ENCODE data around the gene GDAP1L1.

GDAP1L1 gene

DNA sequence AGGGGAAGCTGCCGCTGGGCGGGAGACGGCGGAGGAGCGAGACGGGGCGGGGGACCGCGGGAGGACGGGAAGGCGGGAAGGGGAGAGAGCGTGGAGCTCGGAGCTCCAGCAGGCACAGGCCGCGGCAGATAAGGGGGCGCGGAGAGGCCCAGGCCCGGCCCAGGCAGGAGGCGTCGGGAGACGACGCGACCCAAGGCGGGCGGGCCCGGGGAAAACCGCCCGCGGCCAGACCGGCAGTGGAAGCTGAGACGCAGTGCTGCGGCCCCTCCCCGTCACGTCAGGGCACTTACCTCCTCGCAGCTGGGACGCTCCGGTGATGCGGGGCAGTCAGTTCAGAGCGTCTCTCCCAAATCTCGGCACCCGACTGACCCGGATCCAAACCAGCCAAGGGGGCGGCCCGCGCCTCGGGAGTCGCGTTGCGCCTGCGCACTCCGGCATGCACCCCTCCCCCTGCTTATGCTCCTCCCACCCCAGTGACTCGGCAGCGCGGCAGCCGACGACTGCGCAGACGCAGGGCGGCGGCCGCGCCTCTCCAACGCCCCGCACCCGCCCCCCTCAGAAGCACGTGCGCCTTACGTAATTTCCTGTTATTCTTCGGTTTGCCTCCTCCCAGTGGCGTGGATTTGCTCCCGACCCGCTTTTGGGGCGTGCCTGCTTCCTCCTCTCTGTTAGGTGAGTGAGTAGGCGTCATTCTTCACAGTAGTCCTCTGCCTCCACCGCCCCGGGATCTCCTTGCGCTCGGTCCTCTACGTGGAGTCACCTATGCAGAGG, 36.5 kb upstream of the GDAP1L1 start, which contains the start of gene OSER1:
Gene OSER1, minus strand, starts transcription at position 366 of the 771 bp plus-strand sequence. CDS start 3,814 bp downstream, outside the sequence.
- TF ChIP-seq, protein P1, sequence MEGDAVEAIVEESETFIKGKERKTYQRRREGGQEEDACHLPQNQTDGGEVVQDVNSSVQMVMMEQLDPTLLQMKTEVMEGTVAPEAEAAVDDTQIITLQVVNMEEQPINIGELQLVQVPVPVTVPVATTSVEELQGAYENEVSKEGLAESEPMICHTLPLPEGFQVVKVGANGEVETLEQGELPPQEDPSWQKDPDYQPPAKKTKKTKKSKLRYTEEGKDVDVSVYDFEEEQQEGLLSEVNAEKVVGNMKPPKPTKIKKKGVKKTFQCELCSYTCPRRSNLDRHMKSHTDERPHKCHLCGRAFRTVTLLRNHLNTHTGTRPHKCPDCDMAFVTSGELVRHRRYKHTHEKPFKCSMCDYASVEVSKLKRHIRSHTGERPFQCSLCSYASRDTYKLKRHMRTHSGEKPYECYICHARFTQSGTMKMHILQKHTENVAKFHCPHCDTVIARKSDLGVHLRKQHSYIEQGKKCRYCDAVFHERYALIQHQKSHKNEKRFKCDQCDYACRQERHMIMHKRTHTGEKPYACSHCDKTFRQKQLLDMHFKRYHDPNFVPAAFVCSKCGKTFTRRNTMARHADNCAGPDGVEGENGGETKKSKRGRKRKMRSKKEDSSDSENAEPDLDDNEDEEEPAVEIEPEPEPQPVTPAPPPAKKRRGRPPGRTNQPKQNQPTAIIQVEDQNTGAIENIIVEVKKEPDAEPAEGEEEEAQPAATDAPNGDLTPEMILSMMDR (IDR thresholded peaks at IDR 0.05; ENCODE audit: low read depth, low read length) = no peak
- DNase-seq (ENCODE audit: low read depth in 2 of 2) = peak; percentile 97 to 98
- peak within 1 kb of the TSS; percentile 80 to 96 for H3K4me3 ChIP-seq (replicated peaks in 1 of 2; ENCODE audit: low read depth in 2 of 2, low read length in 2 of 2)

DNA sequence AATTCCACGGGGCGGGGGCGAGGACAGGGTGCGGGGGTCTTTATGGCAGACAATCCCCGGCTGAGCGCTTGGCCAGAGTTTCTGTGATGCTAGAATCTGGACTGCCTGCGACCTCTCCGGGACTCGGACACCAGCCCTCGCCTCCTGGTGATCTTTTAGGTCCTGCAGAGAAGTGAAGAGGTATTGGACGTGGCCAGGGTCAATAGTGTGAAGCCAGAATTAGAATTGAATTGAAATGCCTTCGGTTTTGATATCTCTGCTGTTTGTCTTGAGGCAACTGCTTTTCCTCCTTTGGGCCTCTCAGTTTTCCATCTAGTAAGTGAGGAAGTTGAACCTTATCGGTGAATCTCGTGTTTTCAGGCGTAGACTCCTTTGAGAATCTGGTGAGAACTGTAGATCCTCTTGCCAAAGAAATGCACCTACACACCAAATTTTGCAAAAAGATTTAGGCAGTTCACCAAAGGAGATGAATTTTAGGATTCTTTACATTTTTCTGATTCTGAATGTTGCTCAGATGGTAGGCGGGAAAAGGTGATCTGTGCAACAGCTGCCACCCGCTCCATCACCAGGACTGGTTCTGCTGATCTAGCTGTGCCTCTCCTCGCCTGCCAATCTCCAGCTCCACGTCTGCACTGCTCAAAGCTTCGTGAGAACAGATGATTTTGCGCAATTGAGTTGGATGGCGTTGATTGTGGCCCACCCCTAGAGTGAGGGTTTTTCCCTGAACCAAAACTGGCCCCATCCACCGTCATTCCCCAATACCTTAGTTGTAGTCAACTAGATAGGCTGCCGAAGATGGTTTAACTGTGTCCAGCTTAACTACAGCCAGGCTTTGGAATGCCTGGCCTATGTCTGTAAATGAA, 35.7 kb upstream of the GDAP1L1 start:
- peak; percentile 33 to 59 for DNase-seq (ENCODE audit: low read depth in 2 of 2)
- TF ChIP-seq, protein P1 (IDR thresholded peaks at IDR 0.05; ENCODE audit: low read depth, low read length) = no peak
- peak overlapping the region; percentile 75 to 76 for H3K4me3 ChIP-seq (replicated peaks in 1 of 2; ENCODE audit: low read depth in 2 of 2, low read length in 2 of 2)

DNA sequence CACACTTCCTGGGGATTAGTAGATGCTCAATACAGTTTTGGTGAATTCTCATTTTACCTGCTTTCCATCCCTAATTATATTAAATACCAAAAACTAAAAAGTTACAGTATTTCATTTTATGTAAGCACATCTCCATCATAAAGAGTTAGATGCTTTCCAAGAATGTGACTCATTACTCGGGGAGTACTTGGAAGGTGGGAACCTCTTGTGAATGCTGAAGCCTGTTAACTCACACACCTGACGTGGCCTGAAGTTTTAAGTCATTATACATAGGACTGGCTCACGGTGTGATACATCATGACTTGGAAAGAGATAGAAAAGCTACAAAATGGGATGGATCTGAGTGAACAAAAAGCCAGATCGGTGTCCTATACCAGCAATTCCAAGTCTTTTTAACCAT, 34.3 kb upstream of the GDAP1L1 start:
- peak in 1 of 2 donors; percentile 50 for DNase-seq (ENCODE audit: low read depth in 2 of 2)
- TF ChIP-seq, protein P1 (IDR thresholded peaks at IDR 0.05; ENCODE audit: low read depth, low read length) = no peak
- no peak overlapping the region for H3K4me3 ChIP-seq (replicated peaks in 1 of 2; ENCODE audit: low read depth in 2 of 2, low read length in 2 of 2)

DNA sequence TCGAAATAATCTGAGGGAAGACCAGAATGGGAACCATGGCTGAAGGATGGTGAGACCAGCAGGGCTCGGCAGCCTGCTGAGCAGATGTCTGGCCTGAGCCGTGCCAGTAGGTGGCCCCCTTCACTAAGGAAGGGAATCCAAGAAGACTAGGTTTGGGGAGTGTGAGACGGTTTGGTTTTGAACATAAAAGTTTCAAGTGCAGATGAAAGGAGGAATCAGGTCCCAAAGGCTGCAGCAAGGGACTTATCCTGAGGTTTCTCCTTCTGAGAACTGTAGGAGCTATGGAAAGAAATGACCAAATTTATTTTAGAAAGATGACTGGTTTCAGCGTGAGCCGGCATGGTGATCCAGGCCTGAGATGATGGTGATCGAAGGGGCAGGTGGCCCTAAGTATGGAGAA, 32.0 kb upstream of the GDAP1L1 start:
- TF ChIP-seq, protein P1 (IDR thresholded peaks at IDR 0.05; ENCODE audit: low read depth, low read length) = peak; percentile 89
- peak; percentile 81 for DNase-seq (ENCODE audit: low read depth in 2 of 2)
- no peak overlapping the region for H3K4me3 ChIP-seq (replicated peaks in 1 of 2; ENCODE audit: low read depth in 2 of 2, low read length in 2 of 2)

DNA sequence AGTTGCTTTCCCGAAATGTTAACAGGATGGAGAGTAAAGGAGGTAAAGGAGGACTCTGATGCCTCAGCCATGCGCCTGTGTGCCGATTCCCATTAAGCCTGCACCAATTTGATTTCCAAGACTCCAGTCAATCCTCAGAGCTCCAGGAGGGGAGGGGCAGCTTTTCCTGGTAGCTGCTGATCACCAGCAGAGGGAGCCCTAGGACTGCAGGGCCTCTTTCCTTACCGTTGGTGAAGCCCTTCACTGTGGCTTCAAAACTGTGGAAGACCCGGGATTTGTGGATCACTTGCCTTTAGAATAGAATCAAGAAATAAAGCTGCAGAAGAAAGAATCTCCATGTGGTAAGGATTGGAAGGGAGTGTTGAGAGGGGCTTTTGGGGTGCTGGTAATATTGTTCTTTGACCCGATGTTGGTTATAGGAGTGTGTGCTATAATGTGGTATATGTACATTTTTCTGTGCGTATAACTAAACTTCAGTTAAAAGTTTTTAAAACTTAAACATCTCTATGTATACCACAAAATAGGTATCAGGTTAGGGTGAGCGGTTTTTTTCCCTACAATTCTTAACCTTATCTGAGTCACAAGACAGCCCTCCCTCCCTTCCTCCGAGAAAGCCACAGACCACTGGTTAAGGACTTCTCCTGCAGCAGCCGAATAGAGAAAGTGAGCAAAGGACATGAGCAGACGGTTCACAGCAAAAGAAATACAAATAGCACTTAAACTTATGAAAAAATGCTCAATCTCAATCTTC, 29.6 kb upstream of the GDAP1L1 start:
- DNase-seq (ENCODE audit: low read depth in 2 of 2) = peak; percentile 79 to 81
- H3K4me3 ChIP-seq (replicated peaks in 1 of 2; ENCODE audit: low read depth in 2 of 2, low read length in 2 of 2) = no peak overlapping the region
- TF ChIP-seq, protein P1 (IDR thresholded peaks at IDR 0.05; ENCODE audit: low read depth, low read length) = peak; percentile 98

DNA sequence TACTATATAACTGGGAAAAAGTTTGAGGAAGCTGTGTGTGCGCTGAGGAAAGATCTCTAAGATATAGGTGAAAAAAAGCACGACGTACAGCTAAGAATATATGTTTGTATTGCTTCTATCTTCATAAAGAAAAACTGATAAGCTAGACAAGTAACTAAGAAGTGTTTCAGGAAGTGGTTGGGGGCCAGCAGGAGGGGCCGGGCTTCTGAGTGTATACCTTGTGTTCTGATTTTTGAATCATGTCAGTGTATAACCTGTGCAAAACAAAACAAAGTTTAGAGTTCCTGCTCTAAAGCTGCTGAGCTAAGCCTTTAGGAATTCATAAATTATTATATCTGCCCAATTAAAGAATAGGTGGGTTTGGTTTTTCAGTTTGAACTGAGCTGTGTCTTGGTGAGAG, 28.7 kb upstream of the GDAP1L1 start:
- DNase-seq (ENCODE audit: low read depth in 2 of 2) = no peak
- TF ChIP-seq, protein P1 (IDR thresholded peaks at IDR 0.05; ENCODE audit: low read depth, low read length) = no peak
- no peak overlapping the region for H3K4me3 ChIP-seq (replicated peaks in 1 of 2; ENCODE audit: low read depth in 2 of 2, low read length in 2 of 2)
